SHP77 (cell line): Measurements from ENCODE around the gene MFN2.

ENCODE experiments used
- DNase-seq, 2 experiments: peaks; one replicate each; lab custom pipeline; 2025; lab: John Stamatoyannopoulos, UW

The MFN2 gene

GRCh38 chr1:11960715-11961114 is 19.5 kb upstream of the MFN2 start:
- DNase-seq, result no peak

- DNase-seq, result no peak
Measured at GRCh38 chr1:11961230-11961629, 19.0 kb upstream of the MFN2 start.

GRCh38 chr1:11963622-11964021 is 16.6 kb upstream of the MFN2 start:
- no peak for DNase-seq

- no peak for DNase-seq
Measured at GRCh38 chr1:11964656-11965055, 15.6 kb upstream of the MFN2 start.

GRCh38 chr1:11967028-11967547 is 13.2 kb upstream of the MFN2 start:
- DNase-seq, result peak; percentile 67 to 79

GRCh38 chr1:11970441-11971185 is 9.6 kb upstream of the MFN2 start:
- DNase-seq, result no peak

- no peak for DNase-seq
Measured at GRCh38 chr1:11977625-11978024, 2.6 kb upstream of the MFN2 start.

- no peak for DNase-seq
Measured at GRCh38 chr1:11978301-11978700, 1.9 kb upstream of the MFN2 start.

GRCh38 chr1:11979028-11979850 is 1.0 kb upstream of the MFN2 start:
- DNase-seq, result peak in 1 of 2 experiments; percentile 73

- no peak for DNase-seq
Measured at GRCh38 chr1:11980676-11980972, 380 bp downstream of the MFN2 start.

- no peak for DNase-seq
Measured at GRCh38 chr1:11981378-11982009, 1.2 kb downstream of the MFN2 start.

- peak in 1 of 2 experiments; percentile 21 for DNase-seq
Measured at GRCh38 chr1:11982010-11982392, 1.8 kb downstream of the MFN2 start.

- DNase-seq, result no peak
Measured at GRCh38 chr1:11984121-11984520, 3.9 kb downstream of the MFN2 start.

GRCh38 chr1:11984576-11984975 is 4.3 kb downstream of the MFN2 start:
- no peak for DNase-seq

- DNase-seq, result no peak
Measured at GRCh38 chr1:11985171-11985570, 4.9 kb downstream of the MFN2 start.

GRCh38 chr1:11985851-11986250 is 5.6 kb downstream of the MFN2 start:
- DNase-seq, result no peak

GRCh38 chr1:11989669-11990068 is 9.4 kb downstream of the MFN2 start:
- DNase-seq, result no peak

GRCh38 chr1:11990303-11991032 is 10.2 kb downstream of the MFN2 start:
- no peak for DNase-seq

- no peak for DNase-seq
Measured at GRCh38 chr1:11991969-11992676, 11.9 kb downstream of the MFN2 start.

- no peak for DNase-seq
Measured at GRCh38 chr1:11997081-11997850, 17.0 kb downstream of the MFN2 start.

GRCh38 chr1:11998636-11999035 is 18.4 kb downstream of the MFN2 start:
- no peak for DNase-seq
